Measurements from ENCODE around the gene FLVCR2.

Gene FLVCR2

DNA sequence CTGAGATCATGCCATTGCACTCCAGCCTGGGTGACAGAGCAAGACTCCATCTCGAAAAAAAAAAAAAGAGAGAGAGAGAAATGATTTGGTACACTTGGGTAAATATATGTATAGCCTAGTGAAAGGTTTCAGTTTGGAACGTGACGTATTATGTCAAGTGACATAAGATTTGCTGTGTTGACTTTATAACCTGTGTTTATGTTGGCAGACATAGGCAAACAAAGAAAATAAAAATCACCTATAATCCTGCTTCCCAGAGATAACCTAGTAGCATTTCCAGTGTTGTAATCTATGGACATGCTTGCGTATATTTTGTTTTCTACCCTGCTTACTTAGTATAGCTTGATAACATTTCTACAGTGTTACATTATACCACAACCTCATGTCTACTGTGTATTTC lies 65.6 kb downstream of the FLVCR2 start:
- H3K4me3 ChIP-seq (ENCODE audit: low read depth, low read length), result no peak overlapping the region
- in situ Hi-C loops (cut with HindIII; ENCODE audit: low sequenced_read_pairs), result no loop called here
- DNase-seq (ENCODE audit: low read depth), result no peak
- TF ChIP-seq, protein P1, sequence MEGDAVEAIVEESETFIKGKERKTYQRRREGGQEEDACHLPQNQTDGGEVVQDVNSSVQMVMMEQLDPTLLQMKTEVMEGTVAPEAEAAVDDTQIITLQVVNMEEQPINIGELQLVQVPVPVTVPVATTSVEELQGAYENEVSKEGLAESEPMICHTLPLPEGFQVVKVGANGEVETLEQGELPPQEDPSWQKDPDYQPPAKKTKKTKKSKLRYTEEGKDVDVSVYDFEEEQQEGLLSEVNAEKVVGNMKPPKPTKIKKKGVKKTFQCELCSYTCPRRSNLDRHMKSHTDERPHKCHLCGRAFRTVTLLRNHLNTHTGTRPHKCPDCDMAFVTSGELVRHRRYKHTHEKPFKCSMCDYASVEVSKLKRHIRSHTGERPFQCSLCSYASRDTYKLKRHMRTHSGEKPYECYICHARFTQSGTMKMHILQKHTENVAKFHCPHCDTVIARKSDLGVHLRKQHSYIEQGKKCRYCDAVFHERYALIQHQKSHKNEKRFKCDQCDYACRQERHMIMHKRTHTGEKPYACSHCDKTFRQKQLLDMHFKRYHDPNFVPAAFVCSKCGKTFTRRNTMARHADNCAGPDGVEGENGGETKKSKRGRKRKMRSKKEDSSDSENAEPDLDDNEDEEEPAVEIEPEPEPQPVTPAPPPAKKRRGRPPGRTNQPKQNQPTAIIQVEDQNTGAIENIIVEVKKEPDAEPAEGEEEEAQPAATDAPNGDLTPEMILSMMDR (IDR thresholded peaks at IDR 0.05; ENCODE audit: low read depth, low read length, missing control alignments), result no peak

DNA sequence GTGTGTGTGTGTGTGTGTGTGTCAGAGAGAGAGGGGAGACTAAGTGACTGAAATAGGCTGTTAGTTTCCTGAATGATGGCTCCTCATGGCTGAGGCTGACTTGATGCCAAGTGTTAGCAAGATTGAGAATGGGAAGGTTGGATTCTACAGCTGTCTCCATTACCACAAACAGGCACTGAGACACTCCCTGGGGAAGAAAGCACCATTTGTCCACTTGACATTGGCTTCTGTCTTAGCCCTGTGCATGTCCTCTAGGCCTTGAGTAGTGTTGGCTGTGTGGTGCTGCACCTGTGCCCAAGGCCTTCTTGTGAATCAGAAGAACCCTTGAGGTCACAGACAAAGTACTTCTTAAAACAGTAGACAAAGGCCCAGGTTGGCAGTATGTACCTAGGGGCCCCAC lies 66.6 kb downstream of the FLVCR2 start:
- in situ Hi-C loops (cut with HindIII; ENCODE audit: low sequenced_read_pairs), result no loop called here
- no peak for DNase-seq (ENCODE audit: low read depth)
- no peak overlapping the region for H3K4me3 ChIP-seq (ENCODE audit: low read depth, low read length)
- TF ChIP-seq, protein P1 (IDR thresholded peaks at IDR 0.05; ENCODE audit: low read depth, low read length, missing control alignments), result no peak

DNA sequence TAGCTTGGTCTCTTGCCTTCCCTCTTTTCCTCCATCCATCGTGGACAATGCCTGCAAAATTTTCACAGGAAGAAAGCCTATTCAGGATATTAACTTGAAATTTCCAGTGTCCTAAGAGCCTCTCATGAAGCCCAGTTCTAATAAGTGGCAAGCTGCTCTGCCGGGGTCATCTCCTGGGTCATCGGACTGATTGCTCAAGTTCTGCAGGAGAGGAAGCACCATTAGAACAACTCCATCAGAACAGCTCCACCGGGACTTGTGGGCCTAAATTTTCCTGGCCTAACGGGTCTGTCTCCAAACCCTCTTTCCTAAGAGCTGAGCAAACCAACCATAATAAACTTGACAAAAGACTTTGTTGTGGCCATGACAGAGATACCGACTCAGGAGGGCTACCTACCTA lies 68.3 kb downstream of the FLVCR2 start:
- in situ Hi-C loops (cut with HindIII; ENCODE audit: low sequenced_read_pairs), result no loop called here
- TF ChIP-seq, protein P1 (IDR thresholded peaks at IDR 0.05; ENCODE audit: low read depth, low read length, missing control alignments), result no peak
- H3K4me3 ChIP-seq (ENCODE audit: low read depth, low read length), result no peak overlapping the region
- no peak for DNase-seq (ENCODE audit: low read depth)

DNA sequence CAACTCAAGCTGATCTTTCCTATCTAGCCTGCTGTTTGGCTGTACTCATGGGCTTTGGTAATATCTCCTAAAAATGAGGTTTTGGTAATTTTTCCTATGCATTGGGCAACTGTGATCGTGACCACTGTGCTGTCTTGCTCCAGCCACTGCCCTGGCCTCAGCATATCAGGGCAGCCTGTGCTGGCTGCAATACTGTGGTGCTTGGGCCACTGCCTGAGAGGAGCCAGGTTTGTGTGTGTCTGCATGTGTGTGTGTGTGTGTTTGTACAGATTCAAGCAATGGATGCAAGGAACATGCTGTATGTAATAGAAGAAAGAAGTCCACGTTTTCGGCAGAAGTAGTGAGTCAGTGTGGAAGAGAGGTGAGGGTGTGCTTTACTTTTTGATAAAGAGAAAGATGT lies 69.2 kb downstream of the FLVCR2 start:
- peak; percentile 9 for DNase-seq (ENCODE audit: low read depth)
- in situ Hi-C loops (cut with HindIII; ENCODE audit: low sequenced_read_pairs), result no loop called here
- TF ChIP-seq, protein P1 (IDR thresholded peaks at IDR 0.05; ENCODE audit: low read depth, low read length, missing control alignments), result no peak
- H3K4me3 ChIP-seq (ENCODE audit: low read depth, low read length), result no peak overlapping the region

DNA sequence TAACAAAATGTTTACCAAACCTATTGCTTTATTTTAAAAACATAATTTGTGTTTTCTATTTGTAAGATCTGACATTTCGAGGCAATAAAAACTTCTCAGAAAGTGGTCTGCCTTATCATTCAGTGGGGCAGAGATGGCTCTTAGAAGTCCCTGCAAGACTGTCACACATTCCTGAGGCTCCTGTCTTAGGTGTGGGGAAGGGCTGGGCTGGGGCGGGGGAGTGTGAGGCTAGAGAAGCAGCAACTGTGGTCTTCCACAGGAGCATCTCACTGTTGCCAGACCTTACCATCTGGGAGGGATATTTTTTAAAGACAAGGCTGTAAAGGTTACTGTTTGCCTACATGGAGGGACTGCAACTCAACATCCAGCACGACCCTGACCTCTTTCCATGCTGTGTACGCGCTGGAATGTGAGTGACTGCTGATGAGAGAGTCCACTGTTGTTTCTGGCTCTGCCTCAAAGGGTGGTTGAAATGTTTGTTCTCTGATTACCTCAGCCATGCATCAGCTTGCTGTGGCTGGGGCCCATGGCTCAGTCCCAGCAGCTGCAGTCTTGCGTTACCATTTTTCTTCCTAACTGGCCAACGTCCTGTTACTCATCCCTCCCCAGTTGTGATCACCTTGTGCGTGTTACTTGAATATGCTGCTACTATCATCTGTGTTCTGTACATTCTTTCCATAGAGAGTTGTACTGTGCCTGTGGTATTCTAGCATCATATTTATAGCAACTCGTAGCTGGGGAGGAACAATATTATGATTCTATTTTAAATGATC lies 69.8 kb downstream of the FLVCR2 start:
- DNase-seq (ENCODE audit: low read depth), result peak; percentile 92
- in situ Hi-C loops (cut with HindIII; ENCODE audit: low sequenced_read_pairs), result no loop called here

DNA sequence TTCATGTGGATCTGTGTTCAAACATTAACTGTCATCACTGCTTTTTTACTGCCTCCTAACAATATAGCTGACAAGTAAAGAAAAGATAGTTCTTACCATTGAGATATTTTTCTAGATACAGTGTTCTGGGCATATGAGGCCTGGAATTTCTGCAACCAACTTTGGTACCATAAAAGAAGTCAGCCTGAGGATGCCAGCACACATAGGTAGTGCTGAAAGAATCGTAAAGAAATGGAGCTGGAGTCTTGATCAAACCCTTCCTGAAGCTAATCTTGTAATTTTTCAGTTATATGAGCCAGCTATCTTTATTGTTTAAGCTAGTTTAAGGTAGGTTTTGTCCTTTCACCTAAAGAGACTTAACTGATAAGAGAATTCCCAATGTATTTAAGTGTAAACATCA lies 70.9 kb downstream of the FLVCR2 start:
- in situ Hi-C loops (cut with HindIII; ENCODE audit: low sequenced_read_pairs), result no loop called here
- DNase-seq (ENCODE audit: low read depth), result no peak
- no peak overlapping the region for H3K4me3 ChIP-seq (ENCODE audit: low read depth, low read length)
- TF ChIP-seq, protein P1 (IDR thresholded peaks at IDR 0.05; ENCODE audit: low read depth, low read length, missing control alignments), result no peak

More for the DNA sequence above, 69.8 kb downstream of the FLVCR2 start:
- H3K4me3 ChIP-seq (ENCODE audit: low read depth, low read length), result no peak overlapping the region
- TF ChIP-seq, protein P1 (IDR thresholded peaks at IDR 0.05; ENCODE audit: low read depth, low read length, missing control alignments), result no peak

Measured in astrocyte of the cerebellum (primary cell).